Measurements from ENCODE around the gene SBNO2. TPM values are rescaled to one million over a fixed set of nuclear protein-coding genes. Genes with fewer than 3 reads are reported as not detected.

SBNO2 gene
- total and polyA plus RNA-seq, 2 experiments from 2014 or later = 6.9 to 35.4 TPM

DNA sequence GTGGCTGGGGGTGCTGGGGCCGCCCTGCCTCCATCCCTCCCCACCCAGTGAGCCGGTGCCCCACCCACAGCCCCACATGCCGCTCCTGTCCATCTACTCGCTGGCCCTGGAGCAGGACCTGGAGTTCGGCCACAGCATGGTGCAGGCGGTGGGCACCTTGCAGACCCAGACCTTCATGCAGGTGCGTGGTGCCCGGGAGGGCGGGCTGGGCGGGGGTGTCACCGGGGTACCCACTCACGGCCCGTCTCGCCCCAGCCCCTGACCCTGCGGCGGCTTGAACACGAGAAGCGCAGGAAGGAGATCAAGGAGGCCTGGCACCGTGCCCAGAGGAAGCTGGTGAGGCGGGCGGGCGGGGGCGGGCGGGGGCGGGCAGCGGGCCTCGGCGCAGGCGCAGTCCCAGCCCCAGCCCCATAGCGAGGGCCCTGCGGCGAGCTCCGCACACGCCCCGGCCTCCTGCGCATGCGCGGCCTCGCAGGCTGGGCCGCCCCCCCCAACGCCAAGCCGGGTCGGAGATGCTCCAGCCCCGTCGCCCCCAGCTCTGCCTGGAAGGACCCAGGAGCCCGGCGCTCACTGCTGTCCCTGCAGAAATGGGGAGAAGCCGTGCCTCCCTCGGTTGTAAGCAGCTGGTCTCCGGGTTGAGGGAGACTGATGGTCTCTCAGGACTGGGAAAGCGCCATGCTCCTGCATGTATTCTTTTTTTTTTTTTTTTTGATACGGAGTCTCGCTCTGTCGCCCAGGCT is 99.4 kb downstream of the SBNO2 start:
- 0 out of 2 replicates have a peak, but pooled peaks cover 3% of the 10 kb centered on the region for H4K20me1 ChIP-seq (replicated peaks; ENCODE audit: insufficient read depth)
- Mint-ChIP-seq H3K4me1 (peaks cover 5% of the 10 kb centered on the region; the same call in 1 of the 3 replicates), H3K4me3 (no peak overlapping the region), H3K27ac (no peak overlapping the region), H3K27me3 (ENCODE audit: insufficient read depth, low read depth, poor library complexity) (peaks cover 10% of the 10 kb centered on the region), H3K9me3 (no peaks in the 10 kb centered on the region), H3K36me3 (ENCODE audit: low read depth) (peaks cover 27% of the 10 kb centered on the region)
- H3K79me2 ChIP-seq (replicated peaks; ENCODE audit: insufficient read depth) = 0 out of 2 replicates have a peak, but pooled peaks cover 4% of the 10 kb centered on the region
- DNase-seq (ENCODE audit: low spot score) (no peak), ATAC-seq (no peak)
- H3F3A ChIP-seq (replicated peaks; ENCODE audit: low read depth) = peaks cover 22% of the 10 kb centered on the region
- H3K9me2 ChIP-seq (ENCODE audit: insufficient read depth) = no peaks in the 10 kb centered on the region
- H3K36me3 ChIP-seq (ENCODE audit: insufficient read depth) = peaks cover 4% of the 10 kb centered on the region; the same call in 1 of the 2 replicates
- H3K27ac ChIP-seq (ENCODE audit: low read depth) = no peak overlapping the region
- H2AFZ ChIP-seq = no peak overlapping the region
- no peak overlapping the region for H3K4me3 ChIP-seq
- 0 out of 2 replicates have a peak, but pooled peaks cover 5% of the 10 kb centered on the region for H3K27me3 ChIP-seq (ENCODE audit: insufficient read depth)
- H3K4me2 ChIP-seq = no peak overlapping the region
- no peaks in the 10 kb centered on the region for H3K4me1 ChIP-seq (ENCODE audit: insufficient read depth)
- TF ChIP-seq CREB1 (CRISPR knock-in tag; IDR thresholded peaks at IDR 0.05; ENCODE audit: low read depth) (no peak), STAT1 (IDR thresholded peaks at IDR 0.05; ENCODE audit: unreplicated experiment) (no peak), ZNF114 (CRISPR knock-in tag; IDR thresholded peaks at IDR 0.05) (no peak), POLR2AphosphoS5 (IDR thresholded peaks at IDR 0.05; ENCODE audit: low read depth) (no peak), NANOG (IDR thresholded peaks at IDR 0.05; ENCODE audit: borderline replicate concordance) (no peak), EZH2 (IDR thresholded peaks at IDR 0.05; ENCODE audit: low read depth, unreplicated experiment) (no peak), EZH2phosphoT487 (IDR thresholded peaks at IDR 0.05; ENCODE audit: unreplicated experiment) (no peak), JUNB (IDR thresholded peaks at IDR 0.05; ENCODE audit: unreplicated experiment) (no peak)
- TF ChIP-seq, protein P1, sequence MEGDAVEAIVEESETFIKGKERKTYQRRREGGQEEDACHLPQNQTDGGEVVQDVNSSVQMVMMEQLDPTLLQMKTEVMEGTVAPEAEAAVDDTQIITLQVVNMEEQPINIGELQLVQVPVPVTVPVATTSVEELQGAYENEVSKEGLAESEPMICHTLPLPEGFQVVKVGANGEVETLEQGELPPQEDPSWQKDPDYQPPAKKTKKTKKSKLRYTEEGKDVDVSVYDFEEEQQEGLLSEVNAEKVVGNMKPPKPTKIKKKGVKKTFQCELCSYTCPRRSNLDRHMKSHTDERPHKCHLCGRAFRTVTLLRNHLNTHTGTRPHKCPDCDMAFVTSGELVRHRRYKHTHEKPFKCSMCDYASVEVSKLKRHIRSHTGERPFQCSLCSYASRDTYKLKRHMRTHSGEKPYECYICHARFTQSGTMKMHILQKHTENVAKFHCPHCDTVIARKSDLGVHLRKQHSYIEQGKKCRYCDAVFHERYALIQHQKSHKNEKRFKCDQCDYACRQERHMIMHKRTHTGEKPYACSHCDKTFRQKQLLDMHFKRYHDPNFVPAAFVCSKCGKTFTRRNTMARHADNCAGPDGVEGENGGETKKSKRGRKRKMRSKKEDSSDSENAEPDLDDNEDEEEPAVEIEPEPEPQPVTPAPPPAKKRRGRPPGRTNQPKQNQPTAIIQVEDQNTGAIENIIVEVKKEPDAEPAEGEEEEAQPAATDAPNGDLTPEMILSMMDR (conservative IDR thresholded peaks at IDR 0.05; ENCODE audit: low read depth in 2 of 2) = no peak
- TF ChIP-seq, protein P2, sequence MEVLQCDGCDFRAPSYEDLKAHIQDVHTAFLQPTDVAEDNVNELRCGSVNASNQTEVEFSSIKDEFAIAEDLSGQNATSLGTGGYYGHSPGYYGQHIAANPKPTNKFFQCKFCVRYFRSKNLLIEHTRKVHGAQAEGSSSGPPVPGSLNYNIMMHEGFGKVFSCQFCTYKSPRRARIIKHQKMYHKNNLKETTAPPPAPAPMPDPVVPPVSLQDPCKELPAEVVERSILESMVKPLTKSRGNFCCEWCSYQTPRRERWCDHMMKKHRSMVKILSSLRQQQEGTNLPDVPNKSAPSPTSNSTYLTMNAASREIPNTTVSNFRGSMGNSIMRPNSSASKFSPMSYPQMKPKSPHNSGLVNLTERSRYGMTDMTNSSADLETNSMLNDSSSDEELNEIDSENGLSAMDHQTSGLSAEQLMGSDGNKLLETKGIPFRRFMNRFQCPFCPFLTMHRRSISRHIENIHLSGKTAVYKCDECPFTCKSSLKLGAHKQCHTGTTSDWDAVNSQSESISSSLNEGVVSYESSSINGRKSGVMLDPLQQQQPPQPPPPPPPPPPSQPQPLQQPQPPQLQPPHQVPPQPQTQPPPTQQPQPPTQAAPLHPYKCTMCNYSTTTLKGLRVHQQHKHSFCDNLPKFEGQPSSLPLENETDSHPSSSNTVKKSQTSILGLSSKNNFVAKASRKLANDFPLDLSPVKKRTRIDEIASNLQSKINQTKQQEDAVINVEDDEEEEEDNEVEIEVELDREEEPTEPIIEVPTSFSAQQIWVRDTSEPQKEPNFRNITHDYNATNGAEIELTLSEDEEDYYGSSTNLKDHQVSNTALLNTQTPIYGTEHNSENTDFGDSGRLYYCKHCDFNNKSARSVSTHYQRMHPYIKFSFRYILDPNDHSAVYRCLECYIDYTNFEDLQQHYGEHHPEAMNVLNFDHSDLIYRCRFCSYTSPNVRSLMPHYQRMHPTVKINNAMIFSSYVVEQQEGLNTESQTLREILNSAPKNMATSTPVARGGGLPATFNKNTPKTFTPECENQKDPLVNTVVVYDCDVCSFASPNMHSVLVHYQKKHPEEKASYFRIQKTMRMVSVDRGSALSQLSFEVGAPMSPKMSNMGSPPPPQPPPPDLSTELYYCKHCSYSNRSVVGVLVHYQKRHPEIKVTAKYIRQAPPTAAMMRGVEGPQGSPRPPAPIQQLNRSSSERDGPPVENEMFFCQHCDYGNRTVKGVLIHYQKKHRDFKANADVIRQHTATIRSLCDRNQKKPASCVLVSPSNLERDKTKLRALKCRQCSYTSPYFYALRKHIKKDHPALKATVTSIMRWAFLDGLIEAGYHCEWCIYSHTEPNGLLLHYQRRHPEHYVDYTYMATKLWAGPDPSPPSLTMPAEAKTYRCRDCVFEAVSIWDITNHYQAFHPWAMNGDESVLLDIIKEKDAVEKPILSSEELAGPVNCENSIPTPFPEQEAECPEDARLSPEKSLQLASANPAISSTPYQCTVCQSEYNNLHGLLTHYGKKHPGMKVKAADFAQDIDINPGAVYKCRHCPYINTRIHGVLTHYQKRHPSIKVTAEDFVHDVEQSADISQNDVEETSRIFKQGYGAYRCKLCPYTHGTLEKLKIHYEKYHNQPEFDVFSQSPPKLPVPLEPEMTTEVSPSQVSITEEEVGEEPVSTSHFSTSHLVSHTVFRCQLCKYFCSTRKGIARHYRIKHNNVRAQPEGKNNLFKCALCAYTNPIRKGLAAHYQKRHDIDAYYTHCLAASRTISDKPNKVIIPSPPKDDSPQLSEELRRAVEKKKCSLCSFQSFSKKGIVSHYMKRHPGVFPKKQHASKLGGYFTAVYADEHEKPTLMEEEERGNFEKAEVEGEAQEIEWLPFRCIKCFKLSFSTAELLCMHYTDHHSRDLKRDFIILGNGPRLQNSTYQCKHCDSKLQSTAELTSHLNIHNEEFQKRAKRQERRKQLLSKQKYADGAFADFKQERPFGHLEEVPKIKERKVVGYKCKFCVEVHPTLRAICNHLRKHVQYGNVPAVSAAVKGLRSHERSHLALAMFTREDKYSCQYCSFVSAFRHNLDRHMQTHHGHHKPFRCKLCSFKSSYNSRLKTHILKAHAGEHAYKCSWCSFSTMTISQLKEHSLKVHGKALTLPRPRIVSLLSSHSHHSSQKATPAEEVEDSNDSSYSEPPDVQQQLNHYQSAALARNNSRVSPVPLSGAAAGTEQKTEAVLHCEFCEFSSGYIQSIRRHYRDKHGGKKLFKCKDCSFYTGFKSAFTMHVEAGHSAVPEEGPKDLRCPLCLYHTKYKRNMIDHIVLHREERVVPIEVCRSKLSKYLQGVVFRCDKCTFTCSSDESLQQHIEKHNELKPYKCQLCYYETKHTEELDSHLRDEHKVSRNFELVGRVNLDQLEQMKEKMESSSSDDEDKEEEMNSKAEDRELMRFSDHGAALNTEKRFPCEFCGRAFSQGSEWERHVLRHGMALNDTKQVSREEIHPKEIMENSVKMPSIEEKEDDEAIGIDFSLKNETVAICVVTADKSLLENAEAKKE (CRISPR knock-in tag; IDR thresholded peaks at IDR 0.05) = no peak
- TF ChIP-seq, protein P3, sequence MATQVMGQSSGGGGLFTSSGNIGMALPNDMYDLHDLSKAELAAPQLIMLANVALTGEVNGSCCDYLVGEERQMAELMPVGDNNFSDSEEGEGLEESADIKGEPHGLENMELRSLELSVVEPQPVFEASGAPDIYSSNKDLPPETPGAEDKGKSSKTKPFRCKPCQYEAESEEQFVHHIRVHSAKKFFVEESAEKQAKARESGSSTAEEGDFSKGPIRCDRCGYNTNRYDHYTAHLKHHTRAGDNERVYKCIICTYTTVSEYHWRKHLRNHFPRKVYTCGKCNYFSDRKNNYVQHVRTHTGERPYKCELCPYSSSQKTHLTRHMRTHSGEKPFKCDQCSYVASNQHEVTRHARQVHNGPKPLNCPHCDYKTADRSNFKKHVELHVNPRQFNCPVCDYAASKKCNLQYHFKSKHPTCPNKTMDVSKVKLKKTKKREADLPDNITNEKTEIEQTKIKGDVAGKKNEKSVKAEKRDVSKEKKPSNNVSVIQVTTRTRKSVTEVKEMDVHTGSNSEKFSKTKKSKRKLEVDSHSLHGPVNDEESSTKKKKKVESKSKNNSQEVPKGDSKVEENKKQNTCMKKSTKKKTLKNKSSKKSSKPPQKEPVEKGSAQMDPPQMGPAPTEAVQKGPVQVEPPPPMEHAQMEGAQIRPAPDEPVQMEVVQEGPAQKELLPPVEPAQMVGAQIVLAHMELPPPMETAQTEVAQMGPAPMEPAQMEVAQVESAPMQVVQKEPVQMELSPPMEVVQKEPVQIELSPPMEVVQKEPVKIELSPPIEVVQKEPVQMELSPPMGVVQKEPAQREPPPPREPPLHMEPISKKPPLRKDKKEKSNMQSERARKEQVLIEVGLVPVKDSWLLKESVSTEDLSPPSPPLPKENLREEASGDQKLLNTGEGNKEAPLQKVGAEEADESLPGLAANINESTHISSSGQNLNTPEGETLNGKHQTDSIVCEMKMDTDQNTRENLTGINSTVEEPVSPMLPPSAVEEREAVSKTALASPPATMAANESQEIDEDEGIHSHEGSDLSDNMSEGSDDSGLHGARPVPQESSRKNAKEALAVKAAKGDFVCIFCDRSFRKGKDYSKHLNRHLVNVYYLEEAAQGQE (IDR thresholded peaks at IDR 0.05; ENCODE audit: unreplicated experiment) = no peak

Measured in GM23338 (cell line).